GM23248 (cell line): ENCODE results near the gene SLC6A9.

Experiments
- EZH2 ChIP-seq: fragments of 200-600 bp; sonication (generic); IDR thresholded peaks from 2 replicates; pipeline ENCODE4 v1.6.1; 2018; ENCODE audit warnings: antibody characterized with exemption, mild to moderate bottlenecking; ENCODE audit not compliant: insufficient read depth, poor library complexity, severe bottlenecking
- EZH2phosphoT487 ChIP-seq: fragments of 200-600 bp; sonication (generic); IDR thresholded peaks from 2 replicates; pipeline ENCODE4 v1.6.1; 2018; ENCODE audit warnings: antibody characterized with exemption, moderate library complexity, mild to moderate bottlenecking, low read depth; ENCODE audit not compliant: insufficient read depth

GRCh38 chr1:43949678-43950077 lies 81.6 kb downstream of the SLC6A9 start:
- TF ChIP-seq EZH2 (no peak), EZH2phosphoT487 (no peak)
